Sciatic nerve (tissue), 2 donors: ENCODE measurements around the gene ZBTB48. TPM values are rescaled to one million over a fixed set of nuclear protein-coding genes. Genes with fewer than 3 reads are reported as not detected.
"Not testable (repeated sequence)": the region's sequence is repeated elsewhere in the genome, so short reads cannot be mapped to it uniquely, and the experiment has no call there.

Experiments used
- ATAC-seq: fragments of 200-7000 bp; cut with Tn5 transposase; one replicate; pipeline ENCODE4 v1.9.1; 2020; ENCODE audit warnings: mild to moderate bottlenecking, moderate library complexity
- DNase-seq: peaks from one replicate; pipeline ENCODE4 v3.0.0-alpha.2; 2020; ENCODE audit warnings: low spot score
- intact Hi-C: fragments of 100-400 bp; cut with DNase I; formaldehyde crosslinking; loops from one replicate; pipeline ENCODE4 v1.14.2; 2022
- total RNA-seq: library from RNA; stranded (reverse); fragmentation: NEBNext Ultra II Directional; extraction: Animal tissue kit (Norgen Biotek cat#: 25700); gene quantifications from one replicate; pipeline ENCODE4 v1.2.1, GENCODE V29; 2021
- donor health status: DM: no; HTN: no; CAD: no.
- donor health status: DM: no; HTN: no; CAD: no.

ZBTB48 gene
- total RNA-seq = 28.9 TPM

DNA sequence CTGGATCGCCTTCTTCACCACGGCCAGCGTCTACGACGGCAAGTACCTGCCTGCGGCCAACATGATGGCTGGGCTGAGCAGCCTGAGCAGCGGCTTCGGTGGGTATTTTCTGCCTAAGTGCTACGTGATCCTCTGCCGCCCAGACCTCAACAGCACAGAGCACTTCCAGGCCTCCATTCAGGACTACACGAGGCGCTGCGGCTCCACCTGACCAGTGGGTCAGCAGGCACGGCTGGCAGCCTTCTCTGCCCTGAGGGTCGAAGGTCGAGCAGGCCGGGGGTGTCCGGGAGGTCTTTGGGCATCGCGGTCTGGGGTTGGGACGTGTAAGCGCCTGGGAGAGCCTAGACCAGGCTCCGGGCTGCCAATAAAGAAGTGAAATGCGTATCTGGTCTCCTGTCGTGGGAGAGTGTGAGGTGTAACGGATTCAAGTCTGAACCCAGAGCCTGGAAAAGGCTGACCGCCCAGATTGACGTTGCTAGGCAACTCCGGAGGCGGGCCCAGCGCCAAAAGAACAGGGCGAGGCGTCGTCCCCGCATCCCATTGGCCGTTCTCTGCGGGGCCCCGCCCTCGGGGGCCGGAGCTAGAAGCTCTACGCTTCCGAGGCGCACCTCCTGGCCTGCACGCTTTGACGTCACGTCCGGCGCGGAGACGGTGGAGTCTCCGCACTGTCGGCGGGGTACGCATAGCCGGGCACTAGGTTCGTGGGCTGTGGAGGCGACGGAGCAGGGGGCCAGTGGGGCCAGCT, at the start of gene ZBTB48:
TSS of gene ZBTB48 (plus strand) at position 621 of the 745 bp plus-strand sequence. CDS start 616 bp downstream, outside the sequence.
- peak; percentile 99 for ATAC-seq
- intact Hi-C loops = no loop called here

DNA sequence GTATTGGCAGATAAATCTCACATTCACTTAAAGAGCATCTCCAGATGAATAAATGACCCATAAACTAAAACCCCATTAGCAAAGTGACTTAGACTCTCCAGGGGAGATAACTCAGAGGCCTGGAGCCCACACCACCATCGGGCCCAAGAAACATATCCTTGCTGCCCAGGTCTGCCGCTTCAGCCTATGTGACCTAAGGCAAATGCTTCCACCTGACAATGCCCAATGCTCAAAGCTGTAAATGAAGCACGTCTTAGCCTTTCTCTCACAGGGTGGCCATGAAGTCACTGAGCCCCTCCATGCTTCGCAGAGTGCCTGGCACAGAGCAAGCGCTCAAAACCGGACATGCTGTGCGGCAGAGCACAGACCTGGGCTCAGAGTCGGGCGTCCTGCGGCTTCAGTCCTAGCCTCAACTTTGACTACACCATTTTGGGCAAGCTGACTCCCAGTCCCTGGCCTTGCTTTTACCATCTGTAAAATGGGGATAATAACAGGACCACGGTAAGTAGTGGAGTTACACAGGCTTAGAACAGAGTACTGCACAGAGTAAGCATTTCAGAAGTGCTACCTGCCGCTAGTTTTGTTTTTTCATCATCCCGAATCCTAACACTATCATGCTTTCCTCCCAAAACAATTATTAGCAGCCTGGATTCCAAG, 49.2 kb upstream of the ZBTB48 start:
- intact Hi-C loops = no loop called here
- DNase-seq = no peak
- no peak for ATAC-seq

More for the DNA sequence above, at the start of gene ZBTB48:
- DNase-seq = peak; percentile 100

- intact Hi-C loops = no loop called here
- ATAC-seq = no peak
These were observed 47.8 kb upstream of the ZBTB48 start for GRCh38 chr1:6531996-6532395.

GRCh38 chr1:6534248-6534822, 45.5 kb upstream of the ZBTB48 start:
- no peak for DNase-seq
- ATAC-seq = no peak
- intact Hi-C loops = no loop called here

More at GRCh38 chr1:6531996-6532395, 47.8 kb upstream of the ZBTB48 start:
- DNase-seq = no peak

DNA sequence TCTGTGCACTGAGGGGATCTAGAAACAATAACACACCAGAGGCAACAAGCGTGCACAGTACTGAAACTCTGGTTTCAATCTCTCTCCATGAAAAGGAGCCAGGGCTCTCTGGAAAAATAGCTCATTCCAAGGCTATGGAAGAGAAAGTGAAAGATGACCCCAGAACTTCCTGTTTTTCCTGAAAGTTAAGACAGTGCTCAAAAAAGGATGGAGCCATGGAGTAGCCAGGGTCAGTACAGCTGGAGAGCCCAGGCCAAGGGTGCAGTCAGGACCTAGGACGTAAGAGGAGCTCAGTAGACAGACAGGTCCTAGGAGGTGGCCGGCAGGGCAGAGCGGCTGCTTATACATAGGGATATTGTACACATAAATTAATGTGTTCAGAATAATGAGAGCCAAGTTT, 44.6 kb upstream of the ZBTB48 start:
- intact Hi-C loops = no loop called here
- no peak for DNase-seq
- ATAC-seq = no peak

- ATAC-seq (no peak), DNase-seq (no peak)
- intact Hi-C loops = no loop called here
These were observed 43.5 kb upstream of the ZBTB48 start for GRCh38 chr1:6536291-6536690.

GRCh38 chr1:6538956-6539355, 40.8 kb upstream of the ZBTB48 start:
- intact Hi-C loops = no loop called here
- no peak for ATAC-seq
- DNase-seq = no peak

DNA sequence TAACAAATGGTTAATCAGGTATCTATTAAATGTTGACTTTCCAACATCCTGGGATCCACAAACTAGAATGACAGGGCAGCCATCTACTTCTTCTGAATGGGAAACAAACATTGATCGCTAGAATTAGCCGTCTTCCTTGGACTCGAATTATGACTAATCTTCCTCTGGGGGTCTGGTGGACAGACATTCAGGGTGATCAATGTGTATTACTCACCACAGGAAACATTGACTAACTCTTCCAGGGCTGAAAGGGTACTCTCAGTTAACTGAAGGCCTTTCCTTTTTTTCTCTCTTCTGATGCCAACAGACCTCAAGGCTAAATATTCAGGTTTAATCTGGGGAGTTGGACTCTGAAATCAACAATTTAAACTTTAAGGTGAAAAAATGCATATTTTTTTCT, 35.0 kb upstream of the ZBTB48 start:
- ATAC-seq (no peak), DNase-seq (no peak)
- intact Hi-C loops = no loop called here

- DNase-seq (no peak), ATAC-seq (no peak)
- intact Hi-C loops = no loop called here
These were observed 34.3 kb upstream of the ZBTB48 start for GRCh38 chr1:6545276-6546112.

DNA sequence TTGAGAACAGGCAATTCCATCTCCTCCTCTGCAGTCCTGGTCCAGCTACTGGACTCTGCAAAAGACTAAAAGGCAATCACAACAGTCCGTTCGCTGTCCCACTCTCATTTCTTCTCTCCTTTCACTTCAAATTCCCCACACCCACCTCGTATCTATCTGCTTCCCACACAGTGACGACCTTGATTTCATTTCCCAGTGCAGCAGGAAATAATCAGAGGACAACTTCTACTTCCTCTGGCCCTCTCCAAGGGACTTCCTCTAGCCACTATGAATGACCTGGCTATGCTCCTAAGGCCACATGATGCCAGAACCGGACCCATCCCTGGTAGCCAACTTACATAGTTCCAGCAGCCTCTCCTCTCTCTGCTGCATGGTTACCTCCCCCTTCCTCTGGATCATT, 33.5 kb upstream of the ZBTB48 start:
- ATAC-seq = no peak
- DNase-seq = no peak
- intact Hi-C loops = no loop called here

DNA sequence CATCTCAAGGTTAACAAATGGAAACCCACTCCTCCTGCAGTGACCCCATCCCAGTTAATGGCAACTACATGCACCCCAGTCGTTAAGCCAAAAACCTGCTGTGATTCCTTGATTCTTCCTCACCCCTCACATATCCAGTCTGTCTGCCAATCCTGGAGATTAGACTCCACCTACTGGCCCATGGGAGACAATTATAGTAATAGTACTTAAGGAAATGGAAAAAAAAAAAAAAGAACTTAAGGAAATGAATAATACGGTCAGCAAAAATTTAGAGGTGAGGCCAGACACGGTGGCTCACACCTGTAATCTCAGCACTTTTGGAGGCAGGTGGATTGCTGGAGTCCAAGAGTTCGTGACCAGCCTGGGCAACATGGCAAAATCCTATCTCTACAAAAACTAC, 32.5 kb upstream of the ZBTB48 start:
- no peak for ATAC-seq
- no peak for DNase-seq
- intact Hi-C loops = no loop called here

GRCh38 chr1:6554031-6554906, 25.5 kb upstream of the ZBTB48 start, which contains the start of gene NOL9:
Gene NOL9, minus strand, starts transcription at chr1:6554513. Its CDS starts 11 bp downstream, at chr1:6554502.
- intact Hi-C loops = loop anchor here (10.0 kb wide), 1 partner anchor 91 kb away; no protein-coding TSS in a partner anchor
- ATAC-seq = peak; percentile 98

DNA sequence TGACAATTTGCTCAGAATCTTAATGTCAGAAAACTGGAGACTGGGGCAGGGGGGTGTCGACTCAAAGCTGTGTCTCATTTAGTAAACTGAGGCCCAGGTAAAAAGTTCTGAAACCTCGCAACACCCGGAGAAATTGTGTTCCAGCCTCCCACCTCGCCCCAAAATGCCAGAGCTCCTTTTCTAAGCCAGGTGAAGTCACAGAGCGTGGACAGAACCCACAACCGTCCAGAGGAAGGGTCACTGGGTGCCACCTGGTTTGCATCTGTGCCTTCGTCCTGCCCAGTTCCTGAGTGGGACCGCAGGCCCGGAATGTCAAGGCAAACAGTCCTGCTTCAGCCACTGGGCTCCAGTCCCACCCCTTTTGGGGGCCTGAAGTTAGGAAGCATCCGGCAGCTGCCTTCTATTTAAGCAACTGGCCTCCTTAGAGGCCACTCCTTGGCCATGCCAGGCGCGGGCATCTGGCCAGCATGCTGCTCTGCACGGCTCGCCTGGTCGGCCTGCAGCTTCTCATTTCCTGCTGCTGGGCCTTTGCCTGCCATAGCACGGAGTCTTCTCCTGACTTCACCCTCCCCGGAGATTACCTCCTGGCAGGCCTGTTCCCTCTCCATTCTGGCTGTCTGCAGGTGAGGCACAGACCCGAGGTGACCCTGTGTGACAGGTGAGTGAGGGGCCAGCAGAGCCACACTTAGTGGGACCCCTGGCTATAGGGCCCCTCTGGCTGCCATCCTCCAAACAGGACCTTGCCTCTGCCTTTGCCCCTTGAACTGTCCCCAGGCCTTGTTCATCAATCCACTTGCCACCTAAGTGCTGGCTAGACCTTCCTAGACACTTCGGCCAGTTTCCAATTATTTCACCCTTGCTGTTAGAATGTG, 24.7 kb upstream of the ZBTB48 start, which contains the start of gene TAS1R1:
TSS of gene TAS1R1 (plus strand) at position 401 of the 872 bp plus-strand sequence. CDS start at position 468, 67 bp downstream.
- peak; percentile 66 for DNase-seq

More at GRCh38 chr1:6554031-6554906, 25.5 kb upstream of the ZBTB48 start, which contains the start of gene NOL9:
- peak; percentile 97 for DNase-seq

DNA sequence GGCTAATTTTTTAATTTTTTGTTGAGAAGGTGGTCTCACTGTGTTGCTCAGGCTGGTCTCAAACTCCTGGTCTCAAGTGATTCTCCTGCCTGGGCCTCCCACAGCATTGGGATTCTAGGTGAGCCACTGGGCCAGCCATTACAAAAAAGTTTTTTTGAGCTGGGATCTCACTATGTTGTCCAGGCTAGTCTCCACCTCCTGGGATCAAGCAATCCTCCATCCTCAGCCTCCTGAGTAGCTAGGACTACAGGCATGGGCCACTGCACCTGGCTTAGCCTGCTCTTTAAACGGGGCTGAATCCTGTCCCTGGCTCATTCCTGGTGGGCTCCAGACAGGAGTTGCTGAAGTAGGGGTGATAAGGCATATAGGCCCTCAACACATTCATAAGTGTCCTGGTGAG, 22.2 kb upstream of the ZBTB48 start:
- intact Hi-C loops = loop anchor here (10.0 kb wide), 1 partner anchor 87 kb away; no protein-coding TSS in a partner anchor
- no peak for DNase-seq
- ATAC-seq = no peak

More for the DNA sequence above, 24.7 kb upstream of the ZBTB48 start, which contains the start of gene TAS1R1:
- peak; percentile 57 for ATAC-seq
- intact Hi-C loops = loop anchor here (10.0 kb wide), 1 partner anchor 90 kb away; no protein-coding TSS in a partner anchor

- not testable (repeated sequence) for DNase-seq, ATAC-seq
- intact Hi-C loops = loop anchor here (10.0 kb wide), 1 partner anchor 86 kb away; no protein-coding TSS in a partner anchor
These were observed 20.6 kb upstream of the ZBTB48 start for GRCh38 chr1:6559161-6559560.

- intact Hi-C loops = no loop called here
- DNase-seq (no peak), ATAC-seq (no peak)
These were observed 19.5 kb upstream of the ZBTB48 start for GRCh38 chr1:6560267-6560666.

DNA sequence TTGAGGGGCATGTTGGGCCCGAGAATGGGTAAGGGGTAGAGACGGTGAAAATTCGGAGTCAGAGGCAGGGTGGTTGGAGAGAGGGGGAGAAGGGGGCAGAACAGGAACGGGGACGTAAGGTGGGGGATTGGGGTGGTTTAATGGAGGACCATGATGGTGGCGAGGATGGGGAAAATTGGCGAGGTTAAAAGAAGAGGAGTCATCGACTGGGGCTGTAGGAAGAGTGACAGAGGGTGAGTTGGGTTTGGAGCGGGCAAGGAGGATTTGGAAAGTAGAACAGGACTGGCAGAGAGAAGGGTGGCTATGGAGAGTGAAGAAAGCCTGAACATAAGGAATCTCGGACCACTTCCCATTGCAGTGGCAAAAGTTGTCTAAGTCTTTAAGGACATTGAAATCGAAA, 10.8 kb upstream of the ZBTB48 start:
- DNase-seq (no peak), ATAC-seq (no peak)
- intact Hi-C loops = no loop called here
